Measurements from ENCODE around the gene FBXO38.

DNA sequence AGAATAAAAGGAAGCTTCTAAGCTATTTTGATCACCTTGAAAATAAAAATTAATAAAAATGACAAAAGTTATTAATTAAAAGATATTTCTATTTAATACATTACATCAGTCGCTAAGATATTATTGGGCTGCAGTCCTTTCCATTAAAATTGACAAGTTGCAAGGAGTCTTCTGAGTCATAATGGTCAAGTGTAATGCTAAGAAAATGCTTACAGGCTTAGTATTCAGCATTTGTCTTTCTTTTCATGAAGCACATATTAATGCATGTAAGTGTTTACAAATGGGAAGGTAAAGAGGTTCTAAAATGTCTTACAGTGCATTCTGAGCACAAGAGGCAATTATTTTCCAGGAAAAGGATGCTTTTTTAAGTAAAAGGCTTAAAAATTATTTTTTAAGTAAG, 31.1 kb upstream of the FBXO38 start:
- TF ChIP-seq CTCF (IDR thresholded peaks at IDR 0.05): no peak
- TF ChIP-seq EZH2 (IDR thresholded peaks at IDR 0.05; ENCODE audit: borderline replicate concordance, insufficient read depth, low read depth, low read length, poor library complexity, severe bottlenecking): no peak
